Stimulated activated CD8-positive, alpha-beta memory T cell treated with anti-CD3 and anti-CD28 coated beads, Interleukin-12 subunit alpha, Interleukin-12 subunit beta, amount 100 ng/mL, for 4 hours (primary cell): ENCODE measurements around the gene MYL7.

Experiments
- DNase-seq: peaks from one replicate; pipeline ENCODE4 v3.0.0-alpha.2; 2020; ENCODE audit warnings: low read depth

The MYL7 gene

DNA sequence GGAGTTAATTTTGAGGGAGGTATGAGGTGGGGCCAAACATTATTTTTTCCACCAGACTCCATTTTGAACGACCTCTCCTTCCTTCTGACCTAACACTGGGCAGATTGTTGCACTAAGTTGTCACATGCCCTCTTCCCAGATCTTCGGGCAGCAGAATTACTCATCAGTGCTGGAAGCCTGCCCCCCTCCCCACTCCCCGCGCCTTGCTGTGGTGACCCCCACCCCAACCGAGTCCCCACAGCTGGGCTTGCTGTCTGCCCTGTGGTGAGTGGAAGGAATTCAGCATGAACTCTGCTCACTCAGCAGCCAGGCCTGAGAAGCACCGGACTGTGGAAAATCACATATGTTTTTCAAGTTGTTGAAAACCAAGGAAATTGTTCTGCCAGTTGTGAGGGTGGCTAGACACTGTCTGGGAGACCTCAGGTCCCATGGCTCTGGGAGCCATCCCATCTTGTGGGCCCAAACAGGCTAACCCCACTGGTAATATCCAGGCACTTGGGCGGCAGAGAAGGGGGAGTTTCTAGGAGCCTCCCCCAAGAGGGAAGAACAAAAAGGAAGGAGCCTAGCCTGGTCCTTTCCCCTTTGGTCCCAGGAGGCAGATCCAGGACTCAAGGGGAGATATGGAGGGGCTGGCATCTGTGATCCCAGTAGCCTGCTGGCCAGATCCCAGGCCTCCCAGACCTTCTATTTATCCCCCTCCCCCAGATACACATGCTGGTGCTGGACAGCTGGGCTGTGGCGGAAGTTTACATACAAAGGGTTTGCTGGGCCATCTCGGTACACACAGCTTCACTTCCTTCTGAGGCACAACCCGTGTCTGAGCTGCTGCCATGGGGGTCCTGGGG lies 40.5 kb downstream of the MYL7 start:
- DNase-seq: no peak

- no peak for DNase-seq
Measured at GRCh38 chr7:44099669-44100068, 41.5 kb downstream of the MYL7 start.

- no peak for DNase-seq
Measured at GRCh38 chr7:44098092-44099068, 42.8 kb downstream of the MYL7 start.

GRCh38 chr7:44097064-44097932 lies 43.8 kb downstream of the MYL7 start:
- DNase-seq: no peak

- no peak for DNase-seq
Measured at GRCh38 chr7:44096326-44096881, 44.7 kb downstream of the MYL7 start.

- no peak for DNase-seq
Measured at GRCh38 chr7:44095781-44096180, 45.4 kb downstream of the MYL7 start.

DNA sequence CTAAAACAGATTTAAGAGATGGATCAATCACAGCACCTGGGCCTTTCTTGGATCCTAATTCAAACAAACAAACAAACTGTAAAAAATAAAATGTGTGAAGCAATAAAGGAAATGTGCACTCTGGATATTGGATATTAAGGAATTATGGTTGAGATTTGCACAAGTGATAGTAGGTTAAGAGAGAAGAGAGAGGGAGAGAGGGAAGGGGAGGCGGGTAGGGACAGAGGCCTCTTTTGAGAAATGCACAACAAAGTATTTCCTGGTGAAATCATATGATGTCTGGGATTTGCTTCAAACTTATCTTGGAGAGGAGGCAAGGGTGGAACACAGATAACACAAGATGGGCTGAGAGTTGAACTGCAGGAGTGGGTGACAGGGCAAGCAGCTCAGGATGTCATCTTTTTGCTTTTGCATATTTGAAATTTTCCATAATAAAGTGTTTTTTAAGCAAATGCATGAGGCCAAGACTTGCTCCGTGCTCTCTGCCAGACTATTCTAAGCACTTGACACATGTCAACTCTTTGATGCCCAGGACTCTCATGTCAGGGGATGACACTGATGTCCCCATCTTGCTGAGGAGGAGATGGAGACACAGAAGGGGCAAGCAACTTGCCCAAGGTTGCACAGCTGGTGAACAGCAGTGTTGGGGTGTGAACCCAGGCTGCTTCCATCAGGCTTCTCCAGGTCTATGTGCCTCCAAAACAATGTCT lies 46.1 kb downstream of the MYL7 start:
- no peak for DNase-seq

GRCh38 chr7:44094365-44094764 lies 46.8 kb downstream of the MYL7 start:
- DNase-seq: no peak

DNA sequence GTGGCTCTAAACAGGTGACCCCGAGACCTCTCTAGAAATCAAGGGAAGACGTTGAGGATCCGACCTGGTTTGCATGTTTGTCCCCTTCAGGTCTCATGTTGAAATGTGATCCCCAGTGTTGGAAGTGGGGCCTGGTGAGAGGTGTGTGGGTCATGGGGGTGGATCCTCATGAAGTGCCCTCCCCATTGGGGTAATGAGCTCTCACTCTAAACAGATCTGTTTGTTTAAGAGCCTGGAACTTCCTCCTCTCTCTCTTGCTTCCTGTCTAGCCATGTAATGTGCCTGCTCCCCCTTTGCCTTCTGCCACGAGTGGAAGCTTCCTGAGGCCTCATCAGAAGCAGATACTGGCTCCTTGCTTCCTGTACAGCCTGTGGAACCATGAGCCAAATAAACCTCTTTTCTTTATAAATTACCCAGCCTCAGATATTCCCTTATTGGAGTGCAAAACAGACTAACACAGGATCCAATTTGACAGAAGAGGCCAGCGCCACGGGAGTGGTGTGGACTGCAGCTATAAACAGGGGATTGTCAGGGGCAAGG lies 48.0 kb downstream of the MYL7 start:
- no peak for DNase-seq
